Ovary (tissue), 3 donors: ENCODE measurements around the gene ATF3.

ENCODE experiments used
- EP300 ChIP-seq: sonication (generic); formaldehyde crosslinking; IDR thresholded peaks from one replicate; pipeline ENCODE4 v1.6.1; 2017; ENCODE audit warnings: antibody characterized with exemption
- POLR2A ChIP-seq: fragments of 450-650 bp; IDR thresholded peaks from one replicate; pipeline ENCODE4 v1.6.1; 2017; ENCODE audit warnings: antibody characterized with exemption, mild to moderate bottlenecking, moderate library complexity
- TF ChIP-seq, protein P1 (sequence below), 3 donors: fragments of 450-650 bp in 2 of 3; fragments of 200-600 bp in 1 of 3; IDR thresholded peaks; one replicate each; pipeline versions ENCODE4 v1.5.1 to v1.8.0; 2016 to 2022; ENCODE audit warnings: antibody characterized with exemption in 3 of 3, mild to moderate bottlenecking in 1 of 3
- donor health status: DM: no; HTN: no; CAD: no.

GRCh38 chr1:212583643-212584042 lies 24.9 kb upstream of the ATF3 start:
- TF ChIP-seq, protein P1, sequence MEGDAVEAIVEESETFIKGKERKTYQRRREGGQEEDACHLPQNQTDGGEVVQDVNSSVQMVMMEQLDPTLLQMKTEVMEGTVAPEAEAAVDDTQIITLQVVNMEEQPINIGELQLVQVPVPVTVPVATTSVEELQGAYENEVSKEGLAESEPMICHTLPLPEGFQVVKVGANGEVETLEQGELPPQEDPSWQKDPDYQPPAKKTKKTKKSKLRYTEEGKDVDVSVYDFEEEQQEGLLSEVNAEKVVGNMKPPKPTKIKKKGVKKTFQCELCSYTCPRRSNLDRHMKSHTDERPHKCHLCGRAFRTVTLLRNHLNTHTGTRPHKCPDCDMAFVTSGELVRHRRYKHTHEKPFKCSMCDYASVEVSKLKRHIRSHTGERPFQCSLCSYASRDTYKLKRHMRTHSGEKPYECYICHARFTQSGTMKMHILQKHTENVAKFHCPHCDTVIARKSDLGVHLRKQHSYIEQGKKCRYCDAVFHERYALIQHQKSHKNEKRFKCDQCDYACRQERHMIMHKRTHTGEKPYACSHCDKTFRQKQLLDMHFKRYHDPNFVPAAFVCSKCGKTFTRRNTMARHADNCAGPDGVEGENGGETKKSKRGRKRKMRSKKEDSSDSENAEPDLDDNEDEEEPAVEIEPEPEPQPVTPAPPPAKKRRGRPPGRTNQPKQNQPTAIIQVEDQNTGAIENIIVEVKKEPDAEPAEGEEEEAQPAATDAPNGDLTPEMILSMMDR (IDR thresholded peaks at IDR 0.05) = no peak
- TF ChIP-seq POLR2A (no peak), EP300 (no peak)
